Stimulated activated CD4-positive, alpha-beta T cell treated with anti-CD3 and anti-CD28 coated beads, TNF-alpha, amount 100 ng/mL, for 1 hour (primary cell): ENCODE measurements around the gene SHLD1.

Experiments
- DNase-seq, 3 donors: peaks; one replicate each; pipeline ENCODE4 v3.0.0-alpha.2; 2020; ENCODE audit warnings: low read depth in 3 of 3, low spot score in 1 of 3

SHLD1 gene

DNA sequence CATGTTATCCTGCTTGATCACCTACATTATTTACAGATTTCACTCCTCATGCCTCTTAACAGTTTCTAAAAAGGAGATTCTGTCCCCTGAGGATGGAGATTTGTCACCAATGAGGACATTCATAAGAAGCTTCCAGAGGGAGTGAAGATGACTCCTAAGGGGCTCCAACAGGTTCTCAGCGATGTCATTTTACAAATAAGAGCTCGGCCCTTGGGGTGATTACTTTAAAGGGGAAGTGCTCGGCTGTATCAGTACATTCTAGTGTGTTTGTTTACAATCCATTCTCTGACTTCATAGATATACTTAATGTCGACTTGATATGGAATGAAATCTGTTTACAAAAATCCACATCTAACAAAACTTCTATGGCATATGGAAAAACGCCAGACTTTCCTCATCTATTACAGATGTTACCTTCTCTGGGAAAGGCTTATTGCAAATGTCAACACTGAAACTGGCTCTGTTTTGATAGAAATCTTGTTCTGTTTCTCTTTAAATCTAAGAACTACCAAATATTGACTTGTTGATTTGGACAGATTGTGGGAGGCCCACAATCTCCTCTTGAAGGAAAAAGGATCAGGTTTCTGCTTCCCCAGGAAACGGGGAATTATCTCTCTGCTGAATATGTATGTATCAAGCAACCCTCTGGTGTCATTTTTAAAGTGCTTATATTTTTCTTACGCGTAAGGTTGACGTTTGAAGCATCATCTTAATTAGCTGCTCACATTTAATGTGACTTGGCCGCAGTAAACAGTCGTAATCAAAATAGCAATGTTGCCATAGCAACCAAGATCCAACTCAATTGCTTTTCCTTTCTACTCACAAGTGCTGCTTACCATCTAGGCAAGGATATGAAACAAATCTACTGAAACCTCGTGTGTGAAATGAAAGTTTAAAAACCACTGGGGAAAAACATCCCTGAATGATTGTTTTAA lies 95.7 kb downstream of the SHLD1 start:
- no peak for DNase-seq

DNA sequence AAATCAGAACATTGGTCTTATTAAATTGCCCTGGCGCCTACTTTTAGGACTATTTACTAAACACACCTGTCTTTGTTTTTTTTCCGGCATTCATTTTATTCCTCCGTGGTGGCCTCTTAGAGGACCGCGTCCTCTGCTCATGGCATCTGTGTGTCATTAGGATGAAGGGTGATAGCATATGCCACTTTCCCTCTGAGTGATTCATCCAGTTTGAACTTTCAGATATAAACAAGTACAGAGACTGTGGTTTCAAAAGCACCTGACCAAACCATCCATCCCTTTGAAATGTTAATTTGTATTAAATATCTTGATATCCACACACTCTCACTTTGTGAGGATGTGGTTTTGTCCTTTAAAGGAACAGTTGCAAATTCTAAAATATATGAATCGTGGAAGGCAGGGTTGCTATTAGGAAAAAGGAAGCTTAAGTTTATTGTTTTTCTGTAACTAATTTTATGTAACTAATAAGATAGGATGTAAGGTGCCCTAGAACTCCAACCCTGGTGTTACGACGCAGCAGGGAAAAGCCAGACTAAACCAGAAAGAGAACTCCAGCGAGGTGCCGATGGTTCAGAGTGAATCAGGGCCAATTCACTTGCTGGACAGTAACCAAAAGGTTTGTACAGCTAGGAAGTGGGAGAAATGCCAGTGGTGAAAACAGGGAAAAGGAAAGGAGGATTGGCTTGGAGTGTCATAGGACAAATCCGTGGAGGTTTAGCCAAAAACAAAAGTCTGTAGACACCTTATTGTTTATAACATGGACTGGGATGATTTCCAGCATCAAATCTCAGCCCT lies 98.7 kb downstream of the SHLD1 start:
- no peak for DNase-seq

DNA sequence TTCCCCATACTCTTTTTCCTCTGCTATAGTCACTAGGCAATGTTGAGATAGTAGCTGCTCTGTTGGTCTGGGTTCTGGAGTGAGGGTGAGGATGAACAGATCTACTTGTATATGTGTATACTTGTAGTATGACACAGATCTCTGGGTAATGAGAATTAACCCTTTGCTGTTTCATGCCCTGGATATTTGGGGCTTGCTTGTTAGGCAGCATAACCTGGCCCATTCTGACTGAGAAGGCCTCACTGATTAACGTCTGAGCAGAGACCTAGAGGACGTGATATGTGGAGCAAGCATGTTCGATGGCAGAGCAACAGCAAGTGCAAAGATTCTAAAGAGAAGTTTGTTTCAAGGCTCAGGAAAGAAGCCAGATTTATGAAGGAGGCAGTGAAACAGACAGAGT lies 105.7 kb downstream of the SHLD1 start:
- no peak for DNase-seq

DNA sequence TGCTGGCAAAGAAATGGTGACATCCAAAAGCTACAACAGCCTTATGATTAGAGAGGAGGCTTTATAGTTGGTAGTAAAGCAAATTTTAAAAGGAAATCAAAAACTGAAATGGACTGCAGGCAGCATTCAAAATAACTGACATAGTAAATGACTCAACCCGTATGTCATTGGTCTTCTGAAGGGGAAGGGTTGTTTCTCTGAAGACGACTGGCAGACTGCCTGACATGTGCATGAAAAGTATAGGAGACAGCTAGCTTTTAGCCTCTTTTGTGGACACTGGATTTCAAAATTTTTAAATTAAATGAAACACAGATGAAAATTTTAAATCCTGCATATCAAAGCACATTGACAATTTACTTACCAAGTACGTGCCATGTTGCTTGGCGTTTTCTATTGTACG lies 109.4 kb downstream of the SHLD1 start:
- no peak for DNase-seq

DNA sequence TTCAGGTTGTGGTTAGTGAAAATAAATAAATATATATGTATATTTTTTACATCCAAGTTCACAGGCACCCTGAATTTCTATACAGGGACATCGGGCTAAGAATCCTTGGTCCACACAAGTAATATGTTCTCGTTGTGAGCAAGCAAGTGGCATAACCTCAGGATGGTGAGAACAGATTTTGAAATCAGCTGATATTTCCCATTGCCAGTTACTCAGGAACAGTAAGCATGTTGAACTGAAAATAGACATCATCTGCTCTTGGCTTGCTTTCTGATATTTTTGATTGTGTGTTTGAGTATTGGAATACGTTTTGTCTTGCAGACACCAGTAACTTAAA lies 112.5 kb downstream of the SHLD1 start:
- no peak for DNase-seq

DNA sequence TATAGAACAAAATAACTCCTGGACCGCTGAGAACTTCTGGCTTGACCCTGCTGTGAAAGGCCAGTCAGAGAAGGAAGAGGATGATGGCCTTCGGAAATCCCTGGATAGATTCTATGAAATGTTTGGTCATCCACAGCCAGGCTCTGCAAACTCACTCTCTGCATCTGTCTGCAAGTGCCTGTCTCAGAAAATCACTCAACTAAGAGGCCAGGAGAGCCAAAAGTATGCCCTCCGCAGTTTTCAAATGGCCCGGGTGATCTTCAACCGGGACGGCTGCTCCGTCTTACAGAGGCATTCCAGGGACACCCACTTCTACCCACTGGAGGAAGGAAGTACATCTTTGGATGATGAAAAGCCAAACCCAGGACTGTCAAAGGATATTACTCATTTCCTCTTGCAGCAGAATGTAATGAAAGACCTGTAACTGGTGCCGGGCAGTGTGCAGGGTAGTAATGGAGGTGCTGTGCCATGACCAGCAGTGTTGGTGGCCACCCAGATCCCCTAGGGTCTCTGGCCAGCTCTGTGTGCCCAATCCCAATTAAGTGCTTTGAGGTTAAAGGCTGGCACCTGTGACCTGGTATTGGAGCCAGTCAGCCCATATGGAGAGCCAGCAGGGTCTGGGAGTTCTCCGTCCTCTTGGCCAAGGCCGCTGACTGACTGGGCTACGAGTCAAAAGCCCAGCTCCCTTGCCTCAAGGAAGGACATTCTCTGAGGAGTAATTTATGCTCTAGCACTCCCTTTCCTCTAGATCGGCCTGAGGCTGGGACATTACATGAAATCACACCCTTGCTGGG lies 113.0 kb downstream of the SHLD1 start:
- DNase-seq = no peak

DNA sequence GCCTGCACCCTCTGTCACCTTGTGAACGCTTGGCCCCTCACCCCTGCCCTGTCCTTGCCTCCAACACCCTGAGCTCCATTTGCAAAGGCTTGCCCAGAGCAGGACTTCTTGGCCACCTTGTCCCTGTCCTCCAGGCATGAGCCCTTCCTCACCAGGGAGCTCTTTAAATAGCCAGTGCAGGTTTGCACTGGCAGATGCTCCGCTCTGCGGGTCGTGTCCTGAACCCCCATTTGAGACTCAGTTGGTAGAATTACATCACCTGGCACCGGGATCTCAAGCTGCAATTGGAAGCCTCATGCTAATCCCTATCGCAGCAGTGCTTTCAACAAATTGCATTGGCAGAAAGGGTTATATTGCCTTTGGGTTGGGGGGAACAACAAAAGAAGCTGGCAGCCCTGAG lies 114.2 kb downstream of the SHLD1 start:
- DNase-seq = no peak

DNA sequence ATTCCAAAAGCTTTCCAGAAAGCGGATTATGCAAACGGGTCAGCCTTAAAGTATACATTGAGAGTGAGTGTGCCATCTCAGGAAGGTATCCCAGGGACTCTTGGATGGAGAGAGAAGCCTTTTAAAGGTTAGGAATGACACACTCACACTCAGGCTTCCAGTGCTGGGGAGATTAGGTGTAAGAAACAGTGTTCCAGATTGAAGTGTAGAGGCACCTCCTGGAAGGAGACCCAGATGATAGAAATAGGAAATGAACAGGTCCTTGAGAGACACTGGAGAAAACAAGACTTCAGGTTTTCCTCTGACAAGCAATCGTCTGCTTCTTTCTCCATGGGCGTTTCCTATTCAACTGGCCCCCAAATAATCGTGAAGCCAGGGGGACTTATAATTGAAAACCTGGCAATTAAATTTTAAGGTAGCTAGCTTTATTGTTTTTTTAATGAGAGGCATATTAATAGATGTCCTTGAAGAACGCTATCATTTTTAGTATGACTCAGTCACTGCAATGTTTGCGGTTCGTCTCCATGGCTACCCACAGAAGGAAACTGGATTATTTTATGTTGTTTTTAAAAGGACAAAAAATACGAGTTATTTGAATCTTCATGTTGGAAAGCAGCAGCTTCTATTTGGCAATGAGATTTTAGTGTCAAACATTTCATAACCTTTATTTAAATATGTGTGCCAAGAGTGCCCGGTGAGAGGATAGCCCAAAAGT lies 114.8 kb downstream of the SHLD1 start:
- DNase-seq = no peak

DNA sequence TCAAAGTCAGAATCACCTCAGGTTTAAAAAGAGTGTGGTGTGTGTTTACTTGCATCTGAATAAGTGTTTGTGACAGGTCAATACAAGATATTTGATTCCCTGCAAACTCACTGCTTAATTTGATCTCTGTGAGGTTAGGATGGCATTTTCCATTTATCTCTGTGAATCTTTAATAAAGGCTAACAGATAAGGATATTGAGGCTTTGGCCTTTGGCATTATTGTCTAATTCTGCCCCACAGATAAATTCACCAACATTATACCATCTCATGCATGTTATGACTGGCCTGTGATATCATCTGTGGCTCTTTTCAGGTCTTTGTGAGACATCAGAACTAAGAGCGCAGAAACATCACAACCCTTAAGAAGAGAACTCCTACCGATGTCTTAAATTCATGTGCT lies 115.4 kb downstream of the SHLD1 start:
- no peak for DNase-seq

DNA sequence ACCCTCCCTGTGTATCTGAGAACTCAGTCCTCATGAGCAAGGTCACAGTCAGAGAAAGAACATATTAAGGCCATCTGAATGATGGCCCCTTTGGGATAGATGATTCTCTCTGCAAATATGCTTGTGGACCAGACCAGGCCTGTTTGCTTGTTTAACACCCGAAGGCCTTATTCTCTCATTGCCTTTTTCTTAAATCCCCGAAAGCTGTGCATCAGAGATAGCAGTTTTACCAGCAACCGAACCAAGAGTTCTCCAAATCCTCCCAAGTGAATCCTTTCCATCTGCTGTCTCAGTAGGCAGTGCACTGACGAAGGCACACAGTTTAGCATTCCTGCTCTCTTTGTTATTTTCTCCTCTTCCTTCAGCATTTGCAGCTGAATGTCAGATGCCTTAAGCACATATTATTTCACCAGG lies 120.4 kb downstream of the SHLD1 start:
- DNase-seq = no peak

DNA sequence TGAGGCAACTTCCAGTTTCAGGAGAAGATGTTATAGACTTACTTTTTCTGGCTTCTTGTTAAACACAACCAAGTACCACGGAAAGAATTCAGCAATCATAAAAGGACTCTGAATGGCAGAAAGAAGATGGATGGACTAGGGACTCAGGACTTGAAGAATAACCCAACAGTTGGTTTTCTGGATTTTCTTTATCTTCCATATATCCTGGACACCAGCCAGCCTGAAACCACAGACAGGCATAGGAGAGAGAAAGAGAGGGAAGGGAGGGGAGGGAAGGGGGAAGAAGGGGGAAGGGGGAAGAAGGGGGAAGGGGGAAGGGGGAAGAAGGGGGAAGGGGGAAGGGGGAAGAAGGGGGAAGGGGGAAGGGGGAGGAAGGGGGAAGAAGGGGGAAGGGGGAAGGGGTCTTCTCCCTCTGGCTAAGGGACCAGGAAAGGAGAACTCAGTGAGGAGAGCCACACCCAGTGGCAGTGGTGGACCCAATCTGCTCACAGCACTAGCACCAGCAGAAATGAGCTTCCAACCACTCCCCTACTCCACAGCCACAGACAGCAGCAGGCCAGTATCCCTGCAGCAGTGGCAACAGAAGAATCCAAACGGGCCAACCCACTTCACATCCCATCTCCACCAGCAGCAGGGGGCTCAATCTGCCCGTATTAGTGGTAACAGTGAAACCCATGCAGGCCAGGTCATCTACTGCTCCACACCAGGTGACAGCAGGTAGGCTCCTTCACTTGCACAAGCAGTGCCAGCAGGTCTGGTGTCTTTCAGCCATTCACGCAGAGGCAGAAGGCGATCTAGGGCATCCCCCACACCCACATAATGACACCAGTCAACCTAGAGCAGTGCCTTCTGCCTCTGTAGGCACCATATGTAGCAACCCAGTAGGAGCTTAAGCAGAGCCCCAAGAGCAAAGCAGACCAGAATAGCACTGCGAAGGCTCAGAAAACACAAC lies 121.5 kb downstream of the SHLD1 start:
- no peak for DNase-seq

DNA sequence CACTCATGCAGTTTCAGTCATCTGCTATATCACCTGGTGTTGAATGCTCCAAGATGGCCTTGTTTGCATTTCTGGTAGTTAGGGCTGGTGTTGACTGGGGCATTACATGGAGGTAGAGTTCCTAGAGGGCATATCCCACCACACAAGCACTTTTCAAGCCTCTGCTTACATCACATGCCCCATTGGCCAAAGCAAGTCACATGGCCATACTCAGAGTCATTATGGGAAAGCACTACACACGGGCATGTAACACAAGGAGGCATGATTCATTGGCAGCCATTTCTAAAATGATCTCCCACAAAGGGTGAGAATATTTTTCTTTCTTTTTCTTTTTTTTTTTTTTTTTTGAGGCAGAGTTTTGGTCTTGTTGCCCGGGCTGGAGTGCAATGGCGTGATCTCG lies 126.9 kb downstream of the SHLD1 start:
- DNase-seq = no peak

DNA sequence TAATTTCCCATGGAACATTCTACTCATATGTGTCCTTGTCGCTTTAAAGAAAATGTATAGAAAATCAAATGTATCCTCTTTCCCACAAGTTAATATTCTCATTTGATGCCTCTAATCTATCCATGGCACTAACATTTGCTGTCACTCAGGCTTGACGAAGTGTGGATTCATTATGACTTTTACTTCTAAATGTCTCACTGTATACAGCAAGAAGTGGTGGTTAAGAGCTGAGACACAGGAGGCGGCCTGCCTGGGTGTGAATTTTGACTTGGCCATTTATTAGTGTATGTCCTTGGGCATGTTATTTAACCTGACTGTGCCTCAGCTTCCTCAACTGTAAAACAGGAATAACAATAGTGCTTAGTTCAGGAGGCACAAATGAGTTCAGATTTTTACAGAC lies 130.1 kb downstream of the SHLD1 start:
- DNase-seq = no peak

DNA sequence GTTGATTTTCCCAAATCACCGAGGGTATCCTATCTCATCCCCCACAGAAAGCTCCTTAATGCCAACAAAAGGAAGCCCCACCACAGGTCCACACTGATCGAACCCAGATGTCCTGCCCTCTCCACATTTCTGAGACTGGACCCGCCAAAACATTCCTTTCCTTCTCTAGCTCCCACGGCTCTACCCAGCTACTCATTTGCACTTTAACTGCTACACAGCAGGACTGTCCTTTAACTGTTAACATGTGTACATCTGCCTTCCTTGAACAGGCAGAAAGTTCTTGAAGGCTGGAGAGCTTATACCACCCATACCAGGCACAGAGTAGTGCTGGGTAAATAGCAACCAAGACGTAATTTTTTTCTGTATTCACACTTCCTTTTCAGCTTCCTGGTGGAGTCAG lies 131.5 kb downstream of the SHLD1 start:
- DNase-seq = no peak

DNA sequence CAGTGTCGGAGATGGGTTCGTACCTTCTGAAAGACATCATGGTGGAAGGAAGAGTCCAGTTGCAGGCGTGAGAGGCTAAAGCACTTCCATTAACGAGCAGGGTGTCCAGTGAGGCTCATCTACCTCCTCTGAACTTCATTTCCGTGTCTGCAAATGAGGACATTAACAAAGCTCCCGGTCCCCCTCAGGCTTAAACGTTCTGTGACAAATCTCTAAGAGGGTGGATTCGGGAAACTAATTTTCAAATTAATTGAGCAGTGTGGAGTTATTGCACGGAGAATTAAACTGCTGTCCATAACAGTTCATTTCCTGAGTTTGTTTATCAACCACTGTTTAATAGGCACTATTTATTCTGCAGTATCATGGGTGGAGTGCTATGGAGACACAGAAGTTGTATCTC lies 132.0 kb downstream of the SHLD1 start:
- DNase-seq = no peak

DNA sequence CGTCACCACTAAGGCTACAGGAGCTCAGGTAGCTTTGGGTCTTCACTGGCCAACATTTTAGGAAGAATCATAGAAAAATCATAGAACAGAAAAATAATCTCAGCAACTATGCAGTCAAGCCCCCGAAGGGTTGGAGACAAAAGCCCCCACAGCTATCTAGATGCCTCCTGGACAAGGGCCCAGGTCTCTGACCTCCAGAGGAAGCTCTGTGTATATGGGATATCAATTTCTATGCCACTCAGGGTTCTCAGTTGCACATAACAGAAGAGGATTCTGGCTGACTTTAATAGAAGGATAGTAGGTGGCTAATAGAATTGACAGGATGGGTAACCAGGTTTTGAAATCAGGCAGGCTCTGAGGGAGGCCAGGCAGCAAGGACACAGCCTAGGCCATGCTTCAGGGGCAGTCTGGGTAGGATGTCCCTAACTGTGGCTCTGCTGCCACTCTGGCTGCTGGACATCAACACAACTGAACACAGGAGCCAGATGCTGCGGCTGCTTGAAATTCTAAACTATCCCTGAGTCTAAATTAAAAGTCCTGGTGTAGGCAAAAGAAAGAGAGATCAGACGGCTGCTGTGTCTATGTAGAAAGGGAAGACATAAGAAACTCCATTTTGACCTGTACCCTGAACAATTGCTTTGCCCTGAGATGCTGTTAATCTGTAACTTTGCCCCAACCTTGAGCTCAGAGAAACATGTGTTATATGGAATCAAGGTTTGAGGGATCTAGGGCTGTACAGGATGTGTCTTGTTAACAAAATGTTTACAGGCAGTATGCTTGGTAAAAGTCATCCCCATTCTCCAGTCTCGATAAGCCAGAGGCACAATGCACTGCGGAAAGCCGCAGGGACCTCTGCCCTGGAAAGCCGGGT lies 134.5 kb downstream of the SHLD1 start:
- no peak for DNase-seq

DNA sequence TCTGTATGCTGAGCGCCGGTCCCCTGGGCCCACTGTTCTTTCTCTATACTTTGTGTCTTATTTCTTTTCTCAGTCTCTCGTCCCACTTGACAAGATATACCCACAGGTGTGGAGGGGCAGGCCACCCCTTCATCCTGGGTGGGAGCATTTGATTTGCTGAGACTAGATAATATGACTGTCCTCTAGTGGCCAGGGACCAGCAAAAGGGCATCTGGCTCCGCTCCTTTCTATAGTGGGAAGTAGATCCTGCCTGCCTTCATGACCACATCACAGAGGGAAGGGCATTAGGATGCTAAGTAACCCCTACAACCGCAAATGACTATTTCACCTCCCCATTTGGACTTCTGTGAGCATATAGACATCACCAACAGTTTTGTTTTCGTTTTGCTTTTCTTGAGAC lies 135.7 kb downstream of the SHLD1 start:
- DNase-seq = no peak

DNA sequence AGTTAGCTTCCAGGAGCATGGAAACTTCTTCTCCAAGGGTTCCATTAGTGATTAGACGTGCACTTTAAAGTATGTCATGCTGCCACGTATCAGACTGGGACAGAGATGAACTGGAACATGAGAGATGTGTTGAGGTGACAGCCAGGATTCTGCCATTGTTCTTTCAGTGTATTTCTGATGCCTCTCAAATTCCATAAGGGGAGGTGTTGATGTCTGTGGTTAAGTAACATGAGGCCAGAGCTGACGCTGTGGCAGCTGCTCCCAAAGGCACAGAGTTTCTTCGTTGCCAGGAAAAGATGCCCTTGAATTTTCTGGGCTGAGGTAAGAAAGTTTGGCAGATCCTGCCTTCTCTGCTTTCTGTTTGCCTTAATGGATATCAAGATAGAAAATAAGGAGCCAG lies 136.6 kb downstream of the SHLD1 start:
- DNase-seq = no peak

DNA sequence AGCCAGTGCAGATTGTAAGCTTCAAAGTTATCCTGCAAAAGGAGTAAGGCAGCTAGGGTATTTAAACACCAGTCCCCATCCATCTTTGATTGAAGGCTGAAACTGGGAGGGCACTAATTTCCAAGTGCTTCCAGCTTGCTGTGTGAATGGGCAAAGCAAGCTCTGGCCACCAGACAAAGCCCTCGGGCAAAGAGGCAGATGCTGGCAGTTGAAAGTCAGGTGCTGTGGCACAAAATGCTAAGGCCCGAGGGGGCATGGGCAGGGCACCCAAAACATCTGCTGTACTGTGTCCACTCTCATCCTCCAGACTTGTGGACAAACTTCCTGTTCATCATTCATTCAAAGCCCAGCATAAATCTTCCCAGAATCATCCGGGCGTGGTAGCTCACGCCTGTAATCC lies 137.2 kb downstream of the SHLD1 start:
- no peak for DNase-seq
